PC-9 (cell line): ENCODE data around the gene GABRR3.

Experiments
- CTCF ChIP-seq: fragments of 200-600 bp; sonication (generic); conservative IDR thresholded peaks from 2 replicates; pipeline ENCODE4 v1.6.1; 2017; ENCODE audit warnings: mixed run types, antibody characterized with exemption, mild to moderate bottlenecking, moderate library complexity
- EZH2 ChIP-seq: fragments of 200-600 bp; sonication (generic); IDR thresholded peaks from 2 replicates; pipeline ENCODE4 v1.8.0; 2017; ENCODE audit warnings: antibody characterized with exemption, low read depth

GRCh38 chr3:97968376-97968775 is 66.7 kb downstream of the GABRR3 start:
- TF ChIP-seq EZH2 (no peak), CTCF (no peak)
